Uterus (tissue), 4 donors: ENCODE measurements around the gene HPSE2. TPM values are rescaled to one million over a fixed set of nuclear protein-coding genes. Genes with fewer than 3 reads are reported as not detected.

Experiments used
- DNase-seq, 2 donors: peaks; one replicate each; pipeline ENCODE4 v3.0.0-alpha.2; 2019 to 2020
- H3K27ac ChIP-seq, 2 donors: fragments of 200-600 bp; sonication (generic); 1 replicate in 1 of 2; 2 replicates in 1 of 2; pipeline ENCODE4 v1.5.1; 2016 to 2018
- H3K27me3 ChIP-seq, 2 donors: fragments of 200-600 bp; sonication (generic); one replicate each; pipeline ENCODE4 v1.5.1; 2018 to 2019; ENCODE audit warnings: control low read depth in 1 of 2
- H3K36me3 ChIP-seq, 2 donors: fragments of 200-600 bp; sonication (generic); one replicate each; pipeline ENCODE4 v1.5.1; 2019; ENCODE audit warnings: control low read depth in 1 of 2
- H3K4me1 ChIP-seq, 2 donors: fragments of 200-600 bp; sonication (generic); one replicate each; pipeline ENCODE4 v1.5.1; 2018 to 2019; ENCODE audit warnings: control low read depth in 1 of 2
- H3K4me3 ChIP-seq, 2 donors: fragments of 200-600 bp; sonication (generic); 1 replicate in 1 of 2; 2 replicates in 1 of 2; pipeline ENCODE4 v1.5.1; 2018 to 2019; ENCODE audit warnings: mild to moderate bottlenecking in 1 of 2
- H3K9me3 ChIP-seq, 2 donors: fragments of 200-600 bp; sonication (generic); one replicate each; pipeline ENCODE4 v1.5.1; 2019; ENCODE audit warnings: control low read depth in 1 of 2
- CTCF ChIP-seq, 4 experiments: fragments of 200-600 bp in 2 of 4; fragments of 450-650 bp in 2 of 4; sonication (generic) in 2 of 4; IDR thresholded peaks; one replicate each; pipeline ENCODE4 v1.5.1; 2016 to 2019; ENCODE audit warnings: antibody characterized with exemption in 4 of 4, mild to moderate bottlenecking in 2 of 4, moderate library complexity in 1 of 4
- POLR2A ChIP-seq, 2 donors: fragments of 450-650 bp; IDR thresholded peaks; one replicate each; pipeline ENCODE4 v1.6.1; 2016; ENCODE audit warnings: antibody characterized with exemption in 2 of 2, mild to moderate bottlenecking in 1 of 2, moderate library complexity in 1 of 2
- intact Hi-C: fragments of 100-400 bp; cut with DNase I; formaldehyde crosslinking; loops from one replicate; pipeline ENCODE4 v1.15.1; 2023; ENCODE audit warnings: low total_unique reads
- total RNA-seq, 4 donors: library from RNA; depleted of rRNA in 3 of 4; stranded (reverse); fragments of >200 nt in 3 of 4; gene quantifications; one replicate each; pipeline versions ENCODE4 v1.1.0 to v1.2.4, GENCODE V29; 2014 to 2023
- donor health status: DM: yes; HTN: yes; CAD: no.

Gene HPSE2
- total RNA-seq, 4 donors from 2014 or later: 7.0 to 13.6 (median 7.7) TPM; not detected in 1

GRCh38 chr10:98467506-98468318 is 767.9 kb downstream of the HPSE2 start:
- no peaks in the 10 kb centered on the region for H3K4me1 ChIP-seq
- no peaks in the 10 kb centered on the region for H3K9me3 ChIP-seq
- TF ChIP-seq CTCF (IDR thresholded peaks at IDR 0.05) (peak; percentile 74 to 83 (median 78)), POLR2A (IDR thresholded peaks at IDR 0.05) (no peak)
- no peaks in the 10 kb centered on the region for H3K27me3 ChIP-seq
- no peaks in the 10 kb centered on the region for H3K36me3 ChIP-seq
- intact Hi-C loops: no loop called here
- peak overlapping the region; percentile 23 to 39 for H3K4me3 ChIP-seq
- peak; percentile 69 to 70 for DNase-seq
- no peak overlapping the region for H3K27ac ChIP-seq

- TF ChIP-seq CTCF (IDR thresholded peaks at IDR 0.05) (no peak), POLR2A (IDR thresholded peaks at IDR 0.05) (no peak)
- DNase-seq: no peak
- Histone ChIP-seq H3K4me3 (peak overlapping the region in 1 of 2 donors; percentile 39), H3K4me1 (no peaks in the 10 kb centered on the region), H3K36me3 (no peaks in the 10 kb centered on the region), H3K9me3 (no peaks in the 10 kb centered on the region), H3K27me3 (no peaks in the 10 kb centered on the region), H3K27ac (no peak overlapping the region)
- intact Hi-C loops: no loop called here
Observed at GRCh38 chr10:98466861-98467505, 768.7 kb downstream of the HPSE2 start.

GRCh38 chr10:98465866-98466265 is 769.8 kb downstream of the HPSE2 start:
- Histone ChIP-seq H3K4me3 (no peak overlapping the region), H3K4me1 (no peaks in the 10 kb centered on the region), H3K36me3 (no peaks in the 10 kb centered on the region), H3K9me3 (no peaks in the 10 kb centered on the region), H3K27me3 (no peaks in the 10 kb centered on the region), H3K27ac (no peak overlapping the region)
- TF ChIP-seq CTCF (IDR thresholded peaks at IDR 0.05) (no peak), POLR2A (IDR thresholded peaks at IDR 0.05) (no peak)
- intact Hi-C loops: no loop called here
- DNase-seq: no peak

- Histone ChIP-seq H3K27ac (no peak overlapping the region), H3K4me3 (no peak overlapping the region), H3K27me3 (no peaks in the 10 kb centered on the region), H3K36me3 (no peaks in the 10 kb centered on the region), H3K4me1 (no peaks in the 10 kb centered on the region), H3K9me3 (no peaks in the 10 kb centered on the region)
- intact Hi-C loops: no loop called here
- no peak for DNase-seq
- TF ChIP-seq CTCF (IDR thresholded peaks at IDR 0.05): no peak
- TF ChIP-seq POLR2A (IDR thresholded peaks at IDR 0.05): no peak
Observed at GRCh38 chr10:98463976-98464754, 771.5 kb downstream of the HPSE2 start.
